Stimulated activated CD4-positive, alpha-beta T cell treated with anti-CD3 and anti-CD28 coated beads, TNF-alpha, amount 100 ng/mL, for 4 hours (primary cell): ENCODE results near the gene MAP3K20.
"Not testable (repeated sequence)": the region's sequence is repeated elsewhere in the genome, so short reads cannot be mapped to it uniquely, and the experiment has no call there.

Experiments used
- DNase-seq, 3 experiments: peaks; one replicate each; pipeline ENCODE4 v3.0.0-alpha.2; 2020; ENCODE audit warnings: low read depth in 3 of 3

The MAP3K20 gene

GRCh38 chr2:173232956-173233744 is 157.5 kb downstream of the MAP3K20 start:
- no peak for DNase-seq

- no peak for DNase-seq
Measured at GRCh38 chr2:173235947-173236803, 160.5 kb downstream of the MAP3K20 start.

GRCh38 chr2:173238385-173238784 is 162.7 kb downstream of the MAP3K20 start:
- DNase-seq: no peak

- DNase-seq: no peak
Measured at GRCh38 chr2:173238831-173239230, 163.2 kb downstream of the MAP3K20 start.

DNA sequence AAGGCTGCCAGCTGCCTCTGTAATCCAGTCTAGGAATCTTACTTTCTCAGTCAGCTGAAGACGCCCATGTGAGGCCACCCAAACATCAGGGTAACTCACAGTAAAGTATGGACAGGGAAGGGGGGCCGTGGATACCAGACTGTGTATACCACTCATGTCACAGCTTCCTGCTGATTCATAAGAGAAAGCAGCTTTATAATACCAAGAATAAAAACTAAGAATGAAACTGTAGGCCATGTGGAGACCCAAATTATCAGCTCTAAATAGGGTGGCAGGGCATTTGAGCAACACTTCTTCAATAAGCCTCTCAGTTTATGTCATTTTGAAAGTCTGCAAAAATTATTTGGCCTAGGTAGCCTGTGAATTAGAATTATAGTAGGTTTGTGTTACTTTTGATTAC is 164.0 kb downstream of the MAP3K20 start:
- DNase-seq: no peak

- no peak for DNase-seq
Measured at GRCh38 chr2:173240083-173240482, 164.4 kb downstream of the MAP3K20 start.

DNA sequence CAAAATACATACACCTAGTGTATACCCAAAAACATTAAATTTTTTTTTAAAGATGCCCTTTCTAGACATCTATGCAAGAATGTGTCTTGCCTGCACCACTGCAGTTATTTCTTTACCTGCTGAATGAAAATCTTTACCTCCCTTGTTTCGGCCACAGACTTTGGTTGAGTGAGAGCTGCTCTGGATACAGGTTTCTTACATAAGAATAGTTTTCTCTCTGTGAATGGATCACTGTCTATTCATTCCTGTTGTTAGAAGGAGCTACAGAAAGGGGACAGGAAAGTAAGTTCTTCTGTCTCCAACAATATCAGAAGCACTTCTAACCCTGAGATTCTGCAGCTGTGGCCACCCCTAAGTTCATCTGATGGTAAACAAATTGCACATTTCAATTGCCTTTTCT is 166.0 kb downstream of the MAP3K20 start:
- no peak for DNase-seq

DNA sequence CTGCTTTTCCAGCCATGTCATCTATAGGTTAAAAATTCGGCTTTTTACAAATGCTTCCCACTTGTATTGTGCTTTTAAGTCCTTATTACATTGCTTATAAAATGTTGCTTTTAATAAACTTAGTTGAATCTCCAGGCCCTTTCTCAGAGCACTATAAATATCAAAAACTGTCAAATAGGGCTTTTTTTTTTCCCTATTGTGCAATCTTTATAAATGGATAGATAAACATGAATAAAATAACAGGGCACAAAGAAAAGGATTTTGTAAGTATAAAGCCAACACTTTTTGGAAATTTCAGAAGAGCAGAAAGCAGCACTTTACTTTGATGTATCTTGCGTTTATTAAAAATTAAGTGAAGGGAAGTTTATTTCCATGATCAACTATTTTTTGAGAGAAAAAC is 171.5 kb downstream of the MAP3K20 start:
- DNase-seq: no peak

GRCh38 chr2:173248381-173248780 is 172.7 kb downstream of the MAP3K20 start:
- no peak for DNase-seq

- no peak for DNase-seq
Measured at GRCh38 chr2:173249661-173250641, 174.3 kb downstream of the MAP3K20 start.

GRCh38 chr2:173251225-173251624 is 175.6 kb downstream of the MAP3K20 start:
- no peak for DNase-seq

- DNase-seq: no peak
Measured at GRCh38 chr2:173252581-173252980, 176.9 kb downstream of the MAP3K20 start.

- DNase-seq: no peak
Measured at GRCh38 chr2:173254659-173255058, 179.0 kb downstream of the MAP3K20 start.

GRCh38 chr2:173258701-173259100 is 183.1 kb downstream of the MAP3K20 start:
- DNase-seq: no peak

GRCh38 chr2:173262356-173262755 is 186.7 kb downstream of the MAP3K20 start:
- DNase-seq: not testable (repeated sequence)

- DNase-seq: no peak
Measured at GRCh38 chr2:173264151-173264550, 188.5 kb downstream of the MAP3K20 start.

GRCh38 chr2:173264603-173265366 is 189.1 kb downstream of the MAP3K20 start:
- DNase-seq: no peak

DNA sequence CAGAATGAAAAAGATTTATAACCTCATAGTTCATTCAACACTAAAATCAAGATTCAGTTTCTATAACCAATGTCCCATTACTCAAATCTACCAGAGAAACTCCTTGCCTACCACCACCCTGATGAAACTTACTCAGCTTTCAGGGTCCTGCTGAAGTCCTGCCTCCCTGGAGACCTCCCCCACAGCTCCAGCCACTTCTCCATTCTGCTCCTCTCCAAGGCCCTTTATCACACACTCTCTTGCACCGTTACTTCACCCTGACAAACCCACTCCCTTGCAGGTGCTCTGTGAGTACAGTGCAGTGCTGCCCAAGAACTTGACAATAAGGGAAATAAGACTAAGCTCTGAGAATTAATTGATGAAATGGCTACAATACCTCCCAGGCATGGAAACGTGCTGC is 195.5 kb downstream of the MAP3K20 start:
- DNase-seq: no peak

DNA sequence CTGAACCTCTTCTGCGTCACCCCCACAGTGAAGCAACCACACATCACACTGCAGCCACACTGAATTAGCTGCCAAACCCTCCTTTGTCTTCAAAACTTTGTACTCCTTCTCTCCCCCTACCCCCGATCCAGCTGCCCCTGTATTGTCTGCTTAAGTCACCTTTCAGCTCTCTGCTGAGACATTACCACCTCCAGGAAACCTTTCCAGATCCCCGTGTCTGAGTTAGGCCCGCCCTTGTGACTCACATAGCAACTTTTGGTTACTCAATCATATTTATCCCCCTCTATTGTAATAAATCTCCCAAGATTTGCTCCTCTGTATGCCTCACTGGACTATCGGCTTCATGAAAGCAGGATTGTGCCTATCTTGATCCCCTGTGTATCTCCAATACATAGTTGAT is 196.2 kb downstream of the MAP3K20 start:
- DNase-seq: no peak

- DNase-seq: no peak
Measured at GRCh38 chr2:173272849-173273248, 197.2 kb downstream of the MAP3K20 start.
